HepG2 (cell line): ENCODE results near the gene NAV2. TPM values are rescaled to one million over a fixed set of nuclear protein-coding genes. Genes with fewer than 3 reads are reported as not detected.

Experiments
- ATF3 ChIP-seq: sonication (generic); formaldehyde crosslinking; IDR thresholded peaks from 2 replicates; pipeline ENCODE4 v1.4.0; 2020; ENCODE audit warnings: missing genetic modification reagents
- CAMTA2 ChIP-seq: sonication (generic); formaldehyde crosslinking; IDR thresholded peaks from 2 replicates; pipeline ENCODE4 v1.4.0; 2020; ENCODE audit warnings: mild to moderate bottlenecking, missing genetic modification reagents, borderline replicate concordance
- CEBPZ ChIP-seq: IDR thresholded peaks from 2 replicates; pipeline ENCODE4 v1.6.1; 2012; ENCODE audit warnings: low read length, improper control_type of control experiment
- HNF1A ChIP-seq, 2 experiments: sonication (generic) in 1 of 2; formaldehyde crosslinking in 1 of 2; IDR thresholded peaks; 2 replicates each; pipeline versions ENCODE4 v1.4.0 to v1.6.1; 2016 to 2020; ENCODE audit warnings: borderline replicate concordance in 1 of 2, low read depth in 1 of 2, mild to moderate bottlenecking in 1 of 2, missing genetic modification reagents in 1 of 2
- MAFK ChIP-seq, 2 experiments: IDR thresholded peaks in 1 of 2; conservative IDR thresholded peaks in 1 of 2; 2 replicates each; pipeline ENCODE4 v1.6.1; 2011; ENCODE audit warnings: improper control_type of control experiment in 2 of 2, low read length in 2 of 2
- MNT ChIP-seq: fragments of 450-650 bp; IDR thresholded peaks from 2 replicates; pipeline ENCODE4 v1.6.1; 2016
- PCBP1 ChIP-seq: fragments of 200-400 bp; formaldehyde crosslinking; IDR thresholded peaks from 2 replicates; pipeline ENCODE4 v1.6.1; 2017; ENCODE audit warnings: mild to moderate bottlenecking, low read depth, low read length, borderline replicate concordance
- PRDM4 ChIP-seq: sonication (generic); formaldehyde crosslinking; IDR thresholded peaks from 2 replicates; pipeline ENCODE4 v1.9.0; 2021; ENCODE audit warnings: missing genetic modification reagents, borderline replicate concordance
- SCMH1 ChIP-seq: sonication (generic); formaldehyde crosslinking; IDR thresholded peaks from 2 replicates; pipeline ENCODE4 v1.9.0; 2021; ENCODE audit warnings: missing genetic modification reagents, mild to moderate bottlenecking, borderline replicate concordance
- SIN3B ChIP-seq: fragments of 150-350 bp; IDR thresholded peaks from 2 replicates; pipeline ENCODE4 v1.6.1; 2014; ENCODE audit warnings: low read length
- YEATS2 ChIP-seq: sonication (generic); formaldehyde crosslinking; IDR thresholded peaks from 2 replicates; pipeline ENCODE4 v1.4.0; 2020; ENCODE audit warnings: missing genetic modification reagents, borderline replicate concordance
- ZBTB7B ChIP-seq: sonication (generic); formaldehyde crosslinking; IDR thresholded peaks from 2 replicates; pipeline ENCODE4 v1.4.0; 2020; ENCODE audit warnings: missing genetic modification reagents
- ZFP36 ChIP-seq: fragments of 150-350 bp; IDR thresholded peaks from 2 replicates; pipeline ENCODE4 v1.6.1; 2018; ENCODE audit warnings: borderline replicate concordance, low read length, low read depth; ENCODE audit not compliant: partially characterized antibody
- ZFP37 ChIP-seq: sonication (generic); formaldehyde crosslinking; IDR thresholded peaks from 2 replicates; pipeline ENCODE4 v1.4.0; 2020; ENCODE audit warnings: missing genetic modification reagents, borderline replicate concordance
- ZNF557 ChIP-seq: sonication (generic); formaldehyde crosslinking; IDR thresholded peaks from 2 replicates; pipeline ENCODE4 v1.4.0; 2020; ENCODE audit warnings: missing genetic modification reagents
- ZNF567 ChIP-seq: sonication (generic); formaldehyde crosslinking; IDR thresholded peaks from 2 replicates; pipeline ENCODE4 v1.8.1; 2023; ENCODE audit warnings: mild to moderate bottlenecking, missing genetic modification reagents, borderline replicate concordance
- polyA plus RNA-seq, 8 experiments: library from polyadenylated mRNA; depleted of rRNA in 3 of 8; stranded (reverse) in 7 of 8; unstranded in 1 of 8; fragments of >200 nt; fragmentation: Illumina TruSeq in 4 of 8; extraction: Trizol in 4 of 8; gene quantifications; 2 replicates each; pipeline versions ENCODE4 v1.2.1 to v1.2.3, GENCODE V29; 2011 to 2016; ENCODE audit warnings: low read depth in 4 of 8, missing spikeins in 1 of 8, mixed read lengths in 1 of 8; ENCODE audit not compliant: insufficient read depth in 1 of 8
- total RNA-seq, 5 experiments: library from RNA; depleted of rRNA; stranded (reverse); fragments of >200 nt; fragmentation: Illumina TruSeq; extraction: Trizol; gene quantifications; 2 replicates each; pipeline ENCODE4 v1.2.3, GENCODE V29; 2016; ENCODE audit warnings: low read depth in 1 of 5

Gene NAV2
- total and polyA plus RNA-seq, 2 of the 13 experiments (the other 11 are each of a cell fraction or from before 2014, with no cell fraction given) = 9.3 to 34.6 TPM

- TF ChIP-seq HNF1A (IDR thresholded peaks at IDR 0.05; ENCODE audit: low read depth) (0 out of 2 replicates have a peak, but pooled peaks have one; percentile 23), HNF1A (CRISPR knock-in tag; IDR thresholded peaks at IDR 0.05; ENCODE audit: borderline replicate concordance) (no peak), CEBPZ (no peak), ZNF557 (CRISPR knock-in tag) (no peak), MNT (no peak), PRDM4 (CRISPR knock-in tag) (no peak), CAMTA2 (CRISPR knock-in tag) (no peak), ATF3 (no peak), PCBP1 (no peak), YEATS2 (CRISPR knock-in tag) (peak; percentile 52; the same call in 1 of the 2 replicates), ZFP36 (no peak), ZNF567 (no peak), ZBTB7B (CRISPR knock-in tag) (peak; percentile 73), ZFP37 (CRISPR knock-in tag) (0 out of 2 replicates have a peak, but pooled peaks have one; percentile 21), MAFK (conservative IDR thresholded peaks at IDR 0.05 in 1 of 2, IDR thresholded peaks at IDR 0.05 in 1 of 2; ENCODE audit: low read length in 2 of 2) (no peak), SCMH1 (CRISPR knock-in tag) (no peak), SIN3B (no peak)
Observed at GRCh38 chr11:19976281-19976941, 263.8 kb downstream of the NAV2 start (continued).
